Activated CD4-positive, alpha-beta memory T cell treated with anti-CD3 and anti-CD28 coated beads, Interleukin-2, amount 10 ng/mL, durations not matched to agents 7 days and 5 days (primary cell): ENCODE data around the gene CLEC12A. TPM values are rescaled to one million over a fixed set of nuclear protein-coding genes. Genes with fewer than 3 reads are reported as not detected.
"Not testable (repeated sequence)": the region's sequence is repeated elsewhere in the genome, so short reads cannot be mapped to it uniquely, and the experiment has no call there.

ENCODE experiments used
- CTCF ChIA-PET: fragments of 350-600 bp; sonication (Branson Sonifier 250); formaldehyde crosslinking; loops from one replicate; lab custom pipeline; 2021; ENCODE audit warnings: antibody characterized with exemption, inconsistent platforms; lab: Charles Lee
- POLR2A ChIA-PET: fragments of 350-600 bp; sonication (Branson Sonifier 250); formaldehyde crosslinking; loops from one replicate; lab custom pipeline; 2021; ENCODE audit warnings: antibody characterized with exemption; lab: Charles Lee
- DNase-seq: peaks from one replicate; pipeline ENCODE4 v3.0.0-alpha.2; 2020
- H3K27ac Mint-ChIP-seq: one replicate; pipeline ENCODE4 v1.8.0; 2021; ENCODE audit warnings: mild to moderate bottlenecking, mixed read lengths
- H3K27me3 Mint-ChIP-seq: one replicate; pipeline ENCODE4 v1.8.0; 2021; ENCODE audit warnings: mixed read lengths
- H3K36me3 Mint-ChIP-seq: one replicate; pipeline ENCODE4 v1.8.0; 2021; ENCODE audit warnings: low read depth, mixed read lengths
- H3K4me1 Mint-ChIP-seq: one replicate; pipeline ENCODE4 v1.8.0; 2021; ENCODE audit warnings: mixed read lengths
- H3K4me3 Mint-ChIP-seq: one replicate; pipeline ENCODE4 v1.8.0; 2021; ENCODE audit warnings: mild to moderate bottlenecking, mixed read lengths
- H3K9me3 Mint-ChIP-seq: one replicate; pipeline ENCODE4 v1.8.0; 2021; ENCODE audit warnings: mixed read lengths
- total RNA-seq, 2 experiments: library from RNA; stranded (reverse); gene quantifications; one replicate each; pipeline ENCODE4 v1.2.3, GENCODE V29; 2021

CLEC12A gene
- total RNA-seq, 2 experiments from 2014 or later = 0.60 to 0.65 TPM

- H3K27ac Mint-ChIP-seq = no peak overlapping the region
- H3K4me1 Mint-ChIP-seq = peaks cover 34% of the 10 kb centered on the region
- H3K9me3 Mint-ChIP-seq = no peaks in the 10 kb centered on the region
- H3K4me3 Mint-ChIP-seq = peak overlapping the region; percentile 1
- CTCF ChIA-PET = no interaction called here
- no peak for DNase-seq
- peaks cover 29% of the 10 kb centered on the region for H3K27me3 Mint-ChIP-seq
- POLR2A ChIA-PET = interaction anchor here (1.0 kb wide), 1 partner anchor 13 kb away, joined by 3 read pairs; no protein-coding TSS in a partner anchor
- H3K36me3 Mint-ChIP-seq = no peaks in the 10 kb centered on the region
Measured at GRCh38 chr12:9944391-9944790, 26.8 kb upstream of the CLEC12A start.

- ChIA-PET POLR2A (interaction anchor here (1.0 kb wide), 1 partner anchor 78 kb away, joined by 4 read pairs; the partner anchor contains the start of gene CLEC2B), CTCF (interaction anchor here (1.3 kb wide), 1 partner anchor 134 kb away, joined by 4 read pairs; no protein-coding TSS in a partner anchor)
- peaks cover 9% of the 10 kb centered on the region for H3K27me3 Mint-ChIP-seq
- H3K4me3 Mint-ChIP-seq = no peak overlapping the region
- H3K4me1 Mint-ChIP-seq = peaks cover 53% of the 10 kb centered on the region
- no peaks in the 10 kb centered on the region for H3K9me3 Mint-ChIP-seq
- no peaks in the 10 kb centered on the region for H3K36me3 Mint-ChIP-seq
- no peak for DNase-seq
- no peak overlapping the region for H3K27ac Mint-ChIP-seq
Measured at GRCh38 chr12:9947674-9948073, 23.5 kb upstream of the CLEC12A start.

GRCh38 chr12:9948606-9949296, 22.5 kb upstream of the CLEC12A start:
- ChIA-PET CTCF (interaction anchor here (0.9 to 1.3 kb wide), 6 partner anchors 8 to 206 kb away, joined by 3 to 4 read pairs (median 3); no protein-coding TSS in a partner anchor), POLR2A (interaction anchor here (0.9 to 1.4 kb wide), 6 partner anchors 9 to 191 kb away, joined by 3 to 6 read pairs (median 4); no protein-coding TSS in a partner anchor)
- H3K36me3 Mint-ChIP-seq = no peaks in the 10 kb centered on the region
- H3K27ac Mint-ChIP-seq = peak overlapping the region; percentile 55
- DNase-seq = no peak
- H3K4me3 Mint-ChIP-seq = peak overlapping the region; percentile 1
- peaks cover 4% of the 10 kb centered on the region for H3K27me3 Mint-ChIP-seq
- peaks cover 48% of the 10 kb centered on the region for H3K4me1 Mint-ChIP-seq
- H3K9me3 Mint-ChIP-seq = no peaks in the 10 kb centered on the region

GRCh38 chr12:9951026-9951675, 20.1 kb upstream of the CLEC12A start:
- Mint-ChIP-seq H3K4me1 (peaks cover 47% of the 10 kb centered on the region), H3K27ac (peak overlapping the region; percentile 61), H3K36me3 (no peaks in the 10 kb centered on the region), H3K27me3 (no peaks in the 10 kb centered on the region), H3K9me3 (no peaks in the 10 kb centered on the region), H3K4me3 (peak overlapping the region; percentile 27)
- POLR2A ChIA-PET = no interaction called here
- peak; percentile 66 for DNase-seq
- CTCF ChIA-PET = interaction anchor here (1.5 kb wide), 1 partner anchor 137 kb away, joined by 4 read pairs; no protein-coding TSS in a partner anchor

GRCh38 chr12:9952954-9953729, 18.1 kb upstream of the CLEC12A start:
- POLR2A ChIA-PET, H3K27me3 Mint-ChIP-seq: not testable (repeated sequence)

GRCh38 chr12:9957834-9958233, 13.4 kb upstream of the CLEC12A start:
- CTCF ChIA-PET = interaction anchor here (1.1 kb wide), 1 partner anchor 196 kb away, joined by 3 read pairs; no protein-coding TSS in a partner anchor

More at GRCh38 chr12:9952954-9953729, 18.1 kb upstream of the CLEC12A start:
- H3K27ac Mint-ChIP-seq, CTCF ChIA-PET, DNase-seq, H3K4me3 Mint-ChIP-seq, H3K9me3 Mint-ChIP-seq, H3K36me3 Mint-ChIP-seq: not testable (repeated sequence)
- peaks cover 57% of the 10 kb centered on the region for H3K4me1 Mint-ChIP-seq

GRCh38 chr12:9960590-9960989, 10.6 kb upstream of the CLEC12A start:
- peaks cover 36% of the 10 kb centered on the region for H3K4me1 Mint-ChIP-seq
- H3K36me3 Mint-ChIP-seq = no peaks in the 10 kb centered on the region
- H3K27ac Mint-ChIP-seq = no peak overlapping the region
- no peaks in the 10 kb centered on the region for H3K27me3 Mint-ChIP-seq
- H3K4me3 Mint-ChIP-seq = no peak overlapping the region
- no peak for DNase-seq
- ChIA-PET CTCF (no interaction called here), POLR2A (no interaction called here)
- H3K9me3 Mint-ChIP-seq = no peaks in the 10 kb centered on the region

More at GRCh38 chr12:9957834-9958233, 13.4 kb upstream of the CLEC12A start:
- H3K36me3 Mint-ChIP-seq = no peaks in the 10 kb centered on the region
- H3K4me1 Mint-ChIP-seq = peaks cover 37% of the 10 kb centered on the region
- no peak for DNase-seq
- H3K27ac Mint-ChIP-seq = no peak overlapping the region
- no peak overlapping the region for H3K4me3 Mint-ChIP-seq
- H3K27me3 Mint-ChIP-seq = no peaks in the 10 kb centered on the region
- POLR2A ChIA-PET = interaction anchor here (0.7 to 0.9 kb wide), 2 partner anchors 9 to 14 kb away, joined by 3 read pairs; no protein-coding TSS in a partner anchor
- H3K9me3 Mint-ChIP-seq = no peaks in the 10 kb centered on the region

- ChIA-PET POLR2A (no interaction called here), CTCF (no interaction called here)
- H3K4me3 Mint-ChIP-seq = no peak overlapping the region
- no peaks in the 10 kb centered on the region for H3K36me3 Mint-ChIP-seq
- H3K27ac Mint-ChIP-seq = no peak overlapping the region
- H3K9me3 Mint-ChIP-seq = no peaks in the 10 kb centered on the region
- H3K4me1 Mint-ChIP-seq = peaks cover 33% of the 10 kb centered on the region
- DNase-seq = no peak
- no peaks in the 10 kb centered on the region for H3K27me3 Mint-ChIP-seq
Measured at GRCh38 chr12:9961106-9961505, 10.1 kb upstream of the CLEC12A start.

- peaks cover 28% of the 10 kb centered on the region for H3K4me1 Mint-ChIP-seq
- ChIA-PET CTCF (no interaction called here), POLR2A (no interaction called here)
- no peak overlapping the region for H3K27ac Mint-ChIP-seq
- H3K36me3 Mint-ChIP-seq = no peaks in the 10 kb centered on the region
- H3K4me3 Mint-ChIP-seq = no peak overlapping the region
- H3K9me3 Mint-ChIP-seq = no peaks in the 10 kb centered on the region
- H3K27me3 Mint-ChIP-seq = no peaks in the 10 kb centered on the region
- no peak for DNase-seq
Measured at GRCh38 chr12:9961901-9962300, 9.3 kb upstream of the CLEC12A start.

- H3K4me1 Mint-ChIP-seq = no peaks in the 10 kb centered on the region
- POLR2A ChIA-PET = no interaction called here
- H3K36me3 Mint-ChIP-seq = no peaks in the 10 kb centered on the region
- no peaks in the 10 kb centered on the region for H3K9me3 Mint-ChIP-seq
- no peak for DNase-seq
- no peak overlapping the region for H3K27ac Mint-ChIP-seq
- CTCF ChIA-PET = interaction anchor here (1.6 kb wide), 1 partner anchor 156 kb away, joined by 4 read pairs; no protein-coding TSS in a partner anchor
- no peak overlapping the region for H3K4me3 Mint-ChIP-seq
- H3K27me3 Mint-ChIP-seq = peaks cover 24% of the 10 kb centered on the region
Measured at GRCh38 chr12:9969673-9970072, 1.5 kb upstream of the CLEC12A start.

GRCh38 chr12:9973949-9974348, 2.7 kb downstream of the CLEC12A start:
- Mint-ChIP-seq H3K27me3 (peaks cover 39% of the 10 kb centered on the region), H3K9me3 (peaks cover 15% of the 10 kb centered on the region), H3K4me1 (no peaks in the 10 kb centered on the region), H3K4me3 (no peak overlapping the region), H3K36me3 (no peaks in the 10 kb centered on the region), H3K27ac (no peak overlapping the region)
- POLR2A ChIA-PET = no interaction called here
- CTCF ChIA-PET = no interaction called here
- DNase-seq = no peak

- H3K4me3 Mint-ChIP-seq, CTCF ChIA-PET, H3K4me1 Mint-ChIP-seq, DNase-seq, H3K36me3 Mint-ChIP-seq, H3K27ac Mint-ChIP-seq, POLR2A ChIA-PET: not testable (repeated sequence)
- Mint-ChIP-seq H3K9me3 (peaks cover 15% of the 10 kb centered on the region), H3K27me3 (peaks cover 39% of the 10 kb centered on the region)
Measured at GRCh38 chr12:9974731-9975130, 3.5 kb downstream of the CLEC12A start.
